A172 (cell line): ENCODE measurements around the gene EIPR1. TPM values are rescaled to one million over a fixed set of nuclear protein-coding genes. Genes with fewer than 3 reads are reported as not detected.
A peak's percentile ranks its signal among the peaks of the same experiment; 100 is the strongest.

Experiments used
- DNase-seq: peaks from one replicate; pipeline ENCODE4 v3.0.0-alpha.2; 2015; ENCODE audit warnings: low spot score
- total RNA-seq: library from RNA; depleted of rRNA; stranded (reverse); fragments of >200 nt; shearing (Covaris generic); gene quantifications from 2 replicates; pipeline ENCODE4 v1.2.3, GENCODE V29; 2014; rRNA removed

EIPR1 gene
- 118 and 143 TPM in 2 replicates for total RNA-seq

GRCh38 chr2:3377612-3378432 lies at the start of gene EIPR1:
Gene EIPR1, minus strand, starts transcription at chr2:3377818. Its CDS starts 129 bp downstream, at chr2:3377689.
- DNase-seq, result peak; percentile 97

GRCh38 chr2:3427272-3427671 lies 49.7 kb upstream of the EIPR1 start:
- DNase-seq, result no peak

- DNase-seq, result no peak
Observed at GRCh38 chr2:3426615-3427014, 49.0 kb upstream of the EIPR1 start.

- DNase-seq, result no peak
Observed at GRCh38 chr2:3424171-3424795, 46.7 kb upstream of the EIPR1 start.

GRCh38 chr2:3423492-3424170 lies 46.0 kb upstream of the EIPR1 start:
- DNase-seq, result peak; percentile 44

- no peak for DNase-seq
Observed at GRCh38 chr2:3422161-3422779, 44.7 kb upstream of the EIPR1 start.

- DNase-seq, result no peak
Observed at GRCh38 chr2:3421580-3421979, 44.0 kb upstream of the EIPR1 start.

- no peak for DNase-seq
Observed at GRCh38 chr2:3420769-3421397, 43.3 kb upstream of the EIPR1 start.

GRCh38 chr2:3420076-3420768 lies 42.6 kb upstream of the EIPR1 start:
- DNase-seq, result no peak

GRCh38 chr2:3418766-3419404 lies 41.3 kb upstream of the EIPR1 start:
- no peak for DNase-seq

- no peak for DNase-seq
Observed at GRCh38 chr2:3414133-3414860, 36.7 kb upstream of the EIPR1 start.

- no peak for DNase-seq
Observed at GRCh38 chr2:3413697-3414096, 36.1 kb upstream of the EIPR1 start.

GRCh38 chr2:3411103-3411502 lies 33.5 kb upstream of the EIPR1 start:
- no peak for DNase-seq

- DNase-seq, result no peak
Observed at GRCh38 chr2:3409627-3410170, 32.1 kb upstream of the EIPR1 start.

- no peak for DNase-seq
Observed at GRCh38 chr2:3408781-3409180, 31.2 kb upstream of the EIPR1 start.

- no peak for DNase-seq
Observed at GRCh38 chr2:3406501-3406900, 28.9 kb upstream of the EIPR1 start.

GRCh38 chr2:3405876-3406275 lies 28.3 kb upstream of the EIPR1 start:
- DNase-seq, result no peak

GRCh38 chr2:3405307-3405706 lies 27.7 kb upstream of the EIPR1 start:
- DNase-seq, result no peak

- no peak for DNase-seq
Observed at GRCh38 chr2:3404349-3404894, 26.8 kb upstream of the EIPR1 start.
